Endothelial cell of coronary artery (primary cell): Measurements from ENCODE around the gene PFN1. TPM values are rescaled to one million over a fixed set of nuclear protein-coding genes. Genes with fewer than 3 reads are reported as not detected.

ENCODE experiments used
- total RNA-seq: library from RNA; depleted of rRNA; stranded (reverse); fragments of >200 nt; gene quantifications from 2 replicates; pipeline ENCODE4 v1.2.3, GENCODE V29; 2014

PFN1 gene
- 806 and 926 TPM in 2 replicates for total RNA-seq

DNA sequence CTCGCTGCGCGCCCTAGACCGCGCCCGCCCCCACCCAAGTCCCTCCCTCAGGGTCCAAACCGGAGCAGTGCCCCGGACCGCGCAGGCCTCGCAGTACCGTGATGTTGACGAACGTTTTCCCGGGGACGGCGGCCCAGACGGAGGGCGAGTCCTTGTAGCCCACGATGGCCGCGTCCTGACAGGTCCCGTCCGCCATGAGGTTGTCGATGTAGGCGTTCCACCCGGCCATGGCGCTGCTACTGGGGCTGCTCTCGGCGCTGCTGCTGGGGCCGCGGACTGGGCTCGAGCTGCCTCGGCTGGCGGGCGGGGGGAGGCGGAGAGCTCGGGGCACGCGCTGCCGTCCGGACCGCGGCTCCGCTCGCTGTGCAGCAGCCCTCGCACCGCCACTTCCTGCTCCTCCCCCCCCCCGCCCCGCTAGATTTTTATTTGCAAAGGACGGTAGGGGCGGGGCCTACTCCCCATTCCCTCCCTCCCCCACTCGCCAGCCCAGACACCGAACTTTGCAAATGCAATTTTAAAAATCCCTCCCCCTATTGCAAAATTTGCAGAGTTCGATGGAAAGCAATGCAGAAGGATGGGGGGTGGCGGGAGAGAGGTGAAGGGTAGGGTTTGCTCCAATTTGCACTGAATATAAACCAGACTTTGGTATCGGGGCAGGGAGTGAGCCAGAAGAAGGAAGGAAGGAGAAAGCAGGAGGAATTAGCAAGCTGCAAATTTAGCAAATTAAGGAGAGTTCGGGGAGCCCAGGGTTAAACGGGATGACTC is at the start of gene PFN1:
Gene PFN1, minus strand, starts transcription at position 365 of the 765 bp plus-strand sequence. Its CDS starts 136 bp downstream, at position 229.

GRCh38 chr17:4997302-4998026 is 49.1 kb upstream of the PFN1 start, which contains the start of the genes INCA1 and KIF1C:
Gene INCA1, minus strand, starts transcription at chr17:4997522. Its CDS starts 3,085 bp downstream, at chr17:4994437.
Gene KIF1C, plus strand, starts transcription at chr17:4997950. Its CDS starts 2,297 bp downstream, at chr17:5000247.

DNA sequence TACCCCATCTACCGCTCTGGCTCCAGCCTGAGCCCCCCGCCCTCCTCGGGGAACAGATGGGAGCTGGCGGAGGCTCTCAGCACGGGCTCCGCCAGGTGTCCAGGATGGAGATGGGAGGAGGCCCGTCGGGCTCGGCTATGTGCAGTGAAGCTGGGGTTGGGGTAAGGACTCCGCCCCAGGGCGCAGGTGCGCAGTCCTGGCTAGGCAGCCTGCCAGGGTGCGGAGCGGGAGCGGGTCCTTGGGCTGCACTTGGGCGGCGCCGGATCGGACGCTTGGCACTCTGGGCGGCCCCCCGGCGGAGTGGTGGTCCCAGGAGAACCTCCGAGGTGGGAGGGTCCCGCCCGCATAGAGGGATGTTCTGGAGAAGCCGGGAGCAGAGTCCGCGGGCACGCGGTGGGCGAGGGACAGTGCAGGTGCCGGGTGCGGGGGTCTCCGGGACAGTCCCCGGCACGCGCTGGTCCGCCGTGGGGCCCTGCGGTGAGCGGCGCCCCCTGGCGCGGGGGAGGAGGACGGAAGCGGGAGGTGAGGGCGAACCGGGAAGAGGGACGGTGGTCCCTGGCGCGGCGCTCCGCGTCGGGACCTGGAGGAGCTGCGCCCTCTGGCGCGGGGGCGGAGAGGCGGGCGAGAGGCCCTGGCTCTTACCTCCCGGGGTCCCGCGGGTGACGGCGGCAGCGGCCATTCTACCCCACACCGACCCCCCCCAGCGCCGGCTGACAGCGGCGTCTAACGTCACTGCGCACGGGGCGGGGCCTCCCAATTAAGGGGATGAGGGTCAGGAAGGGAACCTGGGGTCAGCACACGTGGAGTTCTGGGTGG is 38.8 kb upstream of the PFN1 start, which contains the start of gene CAMTA2:
Gene CAMTA2, minus strand, starts transcription at position 725 of the 816 bp plus-strand sequence. CDS start 1,453 bp downstream, outside the sequence.

DNA sequence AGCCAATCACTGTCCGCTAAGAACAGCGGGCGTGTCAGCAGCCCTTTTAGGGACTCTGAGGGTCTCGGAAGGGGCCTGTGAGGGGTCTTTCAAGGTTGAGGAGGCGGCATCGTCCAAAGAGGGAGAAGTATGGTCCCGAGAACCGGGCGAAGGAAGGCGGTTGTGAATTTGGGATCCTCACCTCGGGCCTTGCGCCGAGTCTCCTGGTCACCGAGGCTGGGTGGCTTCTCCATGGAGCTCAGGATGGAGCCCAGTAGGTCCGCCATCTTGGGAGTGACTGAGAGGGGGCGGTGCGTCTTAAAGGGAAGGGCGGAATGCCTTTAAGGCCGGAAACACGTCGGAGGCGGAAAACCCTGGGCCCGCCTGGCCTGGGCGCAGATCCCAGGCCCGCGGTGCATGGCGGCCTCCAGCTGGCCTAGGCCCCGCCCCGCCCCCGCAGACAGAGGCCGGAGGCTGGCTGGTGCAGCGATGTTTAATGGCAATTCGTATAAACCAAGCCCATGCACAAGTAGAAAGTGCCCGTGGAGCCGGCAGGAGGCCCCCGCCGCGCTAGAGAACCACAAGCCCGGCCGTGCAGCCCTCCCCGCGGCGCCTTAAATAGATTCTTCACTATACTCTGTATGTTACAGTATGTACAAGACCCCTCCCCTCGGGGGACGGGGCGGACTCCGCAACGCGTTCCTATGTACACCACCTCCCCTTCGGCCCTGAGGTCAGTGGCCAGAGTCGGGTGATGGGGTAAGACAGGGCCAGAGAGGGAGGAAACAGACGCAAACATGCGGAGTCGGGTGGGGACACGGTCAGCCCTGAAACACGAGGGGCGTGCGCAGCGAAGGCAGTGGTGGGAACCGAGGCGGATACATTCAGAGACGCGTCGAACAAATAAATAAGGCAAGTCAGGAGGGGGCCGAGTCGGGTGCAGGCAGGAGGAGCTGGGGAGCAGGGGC is 19.5 kb upstream of the PFN1 start, which contains the start of gene SPAG7:
Gene SPAG7, minus strand, starts transcription at position 279 of the 947 bp plus-strand sequence. Its CDS starts 13 bp downstream, at position 266.

GRCh38 chr17:4950746-4951204 is 2.4 kb upstream of the PFN1 start, which contains the start of gene ENO3:
Gene ENO3, plus strand, starts transcription at chr17:4951119. Its CDS starts 711 bp downstream, at chr17:4951830.

GRCh38 chr17:4939796-4940554 is 8.4 kb downstream of the PFN1 start, which contains the start of the genes RNF167 and SLC25A11:
Gene RNF167, plus strand, starts transcription at chr17:4940268. Its CDS starts 642 bp downstream, at chr17:4940910.
Gene SLC25A11, minus strand, starts transcription at chr17:4940046. Its CDS starts 136 bp downstream, at chr17:4939910.

DNA sequence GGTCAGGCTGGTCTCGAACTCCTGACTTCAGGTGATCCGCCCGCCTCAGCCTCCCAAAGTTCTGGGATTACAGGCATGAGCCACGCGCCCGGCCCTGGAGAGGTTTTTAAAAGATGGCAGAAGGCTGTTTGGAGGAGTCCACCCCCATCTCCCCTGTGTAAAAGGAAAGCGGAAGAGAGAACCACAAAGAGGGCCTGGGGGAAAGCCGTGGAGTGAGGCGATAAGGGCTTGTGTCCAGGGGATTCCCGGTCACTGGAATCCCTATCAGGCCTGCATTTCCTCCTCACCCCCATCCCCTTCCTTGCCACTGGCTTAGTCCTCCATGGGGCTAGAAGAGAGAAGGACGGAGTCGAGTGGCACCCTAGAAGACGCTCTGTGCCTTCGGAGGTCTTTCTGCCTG is 16.4 kb downstream of the PFN1 start, which contains the start of gene GP1BA:
Gene GP1BA, plus strand, starts transcription at position 315 of the 400 bp plus-strand sequence. CDS start 328 bp downstream, outside the sequence.

GRCh38 chr17:4903051-4903818 is 45.1 kb downstream of the PFN1 start, which contains the start of gene CHRNE:
Gene CHRNE, minus strand, starts transcription at chr17:4903098. Its CDS starts 35 bp downstream, at chr17:4903063.

GRCh38 chr17:4899341-4900230 is 48.7 kb downstream of the PFN1 start, which contains the start of gene C17orf107:
Gene C17orf107, plus strand, starts transcription at chr17:4899536. Its CDS starts 227 bp downstream, at chr17:4899763.

Other genes with a start within 250 kb of the PFN1 start
- gene PELP1, start 244.4 kb downstream of the PFN1 start, total RNA-seq, result 14.3 and 17.8 TPM in 2 replicates
- 5.3 and 7.0 TPM in 2 replicates for gene ARRB2, start 237.9 kb downstream of the PFN1 start, total RNA-seq
- 9.3 and 10.7 TPM in 2 replicates for gene MED11, start 217.1 kb downstream of the PFN1 start, total RNA-seq
- under 0.01 TPM in 1 of 2 replicates, not detected in the other for gene ZMYND15, start 208.7 kb downstream of the PFN1 start, total RNA-seq
- gene CXCL16, start 208.6 kb downstream of the PFN1 start, total RNA-seq, result 1.3 and 1.4 TPM in 2 replicates
- gene TM4SF5, start 176.6 kb downstream of the PFN1 start, total RNA-seq, result not detected in 2 replicates
- gene VMO1, start 162.2 kb downstream of the PFN1 start, total RNA-seq, result 0.19 and 0.45 TPM in 2 replicates
- gene GLTPD2, start 159.6 kb downstream of the PFN1 start, total RNA-seq, result not detected in 2 replicates
- gene PSMB6, start 152.4 kb downstream of the PFN1 start, total RNA-seq, result 196 and 275 TPM in 2 replicates
- gene PLD2, start 141.4 kb downstream of the PFN1 start, total RNA-seq, result 28.0 and 28.3 TPM in 2 replicates
- gene MINK1, start 115.2 kb downstream of the PFN1 start, total RNA-seq, result 30.8 and 48.3 TPM in 2 replicates
- gene C17orf107, start 49.0 kb downstream of the PFN1 start, total RNA-seq, result 0.63 and 1.6 TPM in 2 replicates
- gene CHRNE, start 45.4 kb downstream of the PFN1 start, total RNA-seq, result 0.28 and 1.5 TPM in 2 replicates
- not detected in 2 replicates for gene GP1BA, start 16.3 kb downstream of the PFN1 start, total RNA-seq
- gene SLC25A11, start 8.5 kb downstream of the PFN1 start, total RNA-seq, result 53.0 and 53.2 TPM in 2 replicates
- 15.5 and 18.8 TPM in 2 replicates for gene RNF167, start 8.3 kb downstream of the PFN1 start, total RNA-seq
- 0.99 and 1.8 TPM in 2 replicates for gene ENO3, start 2.6 kb upstream of the PFN1 start, total RNA-seq
- 56.9 and 63.6 TPM in 2 replicates for gene SPAG7, start 19.3 kb upstream of the PFN1 start, total RNA-seq
- 4.3 and 13.7 TPM in 2 replicates for gene CAMTA2, start 39.1 kb upstream of the PFN1 start, total RNA-seq
- 0.18 and 0.56 TPM in 2 replicates for gene INCA1, start 49.0 kb upstream of the PFN1 start, total RNA-seq
- 132 and 141 TPM in 2 replicates for gene KIF1C, start 49.4 kb upstream of the PFN1 start, total RNA-seq
- gene SLC52A1, start 86.9 kb upstream of the PFN1 start, total RNA-seq, result under 0.01 and 0.09 TPM in 2 replicates
- gene ZFP3, start 129.9 kb upstream of the PFN1 start, total RNA-seq, result 0.90 and 1.7 TPM in 2 replicates
- 5.4 and 6.4 TPM in 2 replicates for gene ZNF232, start 163.3 kb upstream of the PFN1 start, total RNA-seq
- gene USP6, start 167.5 kb upstream of the PFN1 start, total RNA-seq, result under 0.01 TPM in 1 of 2 replicates, not detected in the other
- gene ZNF594, start 243.3 kb upstream of the PFN1 start, total RNA-seq, result 3.2 and 4.9 TPM in 2 replicates